Nephron (organoid): ENCODE measurements around the gene NECTIN2.
A peak's percentile ranks its signal among the peaks of the same experiment; 100 is the strongest.

ENCODE experiments used
- H3K27ac Mint-ChIP-seq, 3 experiments: 2 replicates each; pipeline ENCODE4 v1.8.0; 2020; ENCODE audit warnings: mixed read lengths in 3 of 3, mild to moderate bottlenecking in 2 of 3, moderate library complexity in 1 of 3
- H3K27me3 Mint-ChIP-seq: 2 replicates; pipeline ENCODE4 v1.8.0; 2021; ENCODE audit warnings: low read depth, mild to moderate bottlenecking, moderate library complexity, mixed read lengths
- H3K36me3 Mint-ChIP-seq: 2 replicates; pipeline ENCODE4 v1.8.0; 2020; ENCODE audit warnings: low read depth, mixed read lengths
- H3K4me1 Mint-ChIP-seq: 2 replicates; pipeline ENCODE4 v1.8.0; 2020; ENCODE audit warnings: mixed read lengths
- H3K4me3 Mint-ChIP-seq, 3 experiments: 2 replicates each; pipeline ENCODE4 v1.8.0; 2020; ENCODE audit warnings: mild to moderate bottlenecking in 3 of 3, mixed read lengths in 3 of 3, moderate library complexity in 2 of 3
- H3K9me3 Mint-ChIP-seq: 2 replicates; pipeline ENCODE4 v1.8.0; 2020; ENCODE audit warnings: mixed read lengths
- TF ChIP-seq, protein P1 (sequence below), 3 experiments: fragments of 200-600 bp; sonication (generic); IDR thresholded peaks; one replicate each; pipeline ENCODE4 v1.5.0; 2021; ENCODE audit warnings: antibody characterized with exemption in 3 of 3; ENCODE audit not compliant: unreplicated experiment in 3 of 3

The NECTIN2 gene

DNA sequence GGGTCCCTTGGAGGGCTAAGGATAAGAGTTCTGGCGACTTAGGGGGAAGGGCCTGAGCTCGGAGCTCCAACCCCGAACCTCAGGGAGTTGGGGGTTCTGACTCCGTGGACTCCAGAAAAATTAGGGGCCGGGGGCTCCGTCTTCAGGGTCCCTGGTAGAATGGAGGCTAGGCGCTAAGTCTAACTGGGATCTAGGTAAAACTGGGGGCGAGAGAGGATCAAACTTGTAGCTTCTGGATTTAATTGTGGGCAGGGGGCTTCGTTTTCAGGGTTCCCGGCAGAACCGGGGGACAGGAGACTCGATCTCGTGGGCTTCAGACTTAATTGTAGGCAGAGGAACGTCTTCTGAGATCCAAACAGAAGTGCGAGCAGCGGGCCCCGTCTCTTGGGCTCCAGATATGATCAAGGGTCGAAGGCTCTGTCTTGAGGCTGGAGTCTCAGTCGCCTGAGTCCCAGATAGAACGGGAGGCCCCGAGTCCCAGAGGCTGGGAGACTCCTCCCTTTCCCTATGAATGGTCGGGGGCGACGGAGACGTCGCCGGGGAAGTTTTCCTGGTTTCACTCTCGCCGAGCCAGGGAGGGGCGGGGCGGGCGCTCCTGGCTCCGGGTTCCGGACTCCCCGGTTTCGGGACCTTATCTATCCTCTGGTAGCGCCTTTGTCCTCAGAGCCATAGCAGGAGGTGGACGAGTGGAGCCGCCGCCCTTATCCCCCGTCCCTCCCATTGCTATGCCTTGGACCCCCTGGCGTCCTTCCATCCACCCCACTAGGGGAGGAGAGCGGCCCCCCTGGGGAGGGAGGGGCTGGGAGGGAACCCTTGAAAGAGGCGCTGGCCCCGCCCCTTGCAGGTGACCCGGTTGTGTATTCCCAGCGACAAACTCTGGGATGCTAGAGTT is 1.3 kb downstream of the NECTIN2 start:
- Mint-ChIP-seq H3K4me1 (peaks cover 33% of the 10 kb centered on the region), H3K4me3 (peak overlapping the region; percentile 91 to 99 (median 99)), H3K27ac (peak overlapping the region; percentile 53 to 99 (median 94)), H3K36me3 (peaks cover 1% of the 10 kb centered on the region), H3K9me3 (no peaks in the 10 kb centered on the region), H3K27me3 (no peaks in the 10 kb centered on the region)
- TF ChIP-seq, protein P1, sequence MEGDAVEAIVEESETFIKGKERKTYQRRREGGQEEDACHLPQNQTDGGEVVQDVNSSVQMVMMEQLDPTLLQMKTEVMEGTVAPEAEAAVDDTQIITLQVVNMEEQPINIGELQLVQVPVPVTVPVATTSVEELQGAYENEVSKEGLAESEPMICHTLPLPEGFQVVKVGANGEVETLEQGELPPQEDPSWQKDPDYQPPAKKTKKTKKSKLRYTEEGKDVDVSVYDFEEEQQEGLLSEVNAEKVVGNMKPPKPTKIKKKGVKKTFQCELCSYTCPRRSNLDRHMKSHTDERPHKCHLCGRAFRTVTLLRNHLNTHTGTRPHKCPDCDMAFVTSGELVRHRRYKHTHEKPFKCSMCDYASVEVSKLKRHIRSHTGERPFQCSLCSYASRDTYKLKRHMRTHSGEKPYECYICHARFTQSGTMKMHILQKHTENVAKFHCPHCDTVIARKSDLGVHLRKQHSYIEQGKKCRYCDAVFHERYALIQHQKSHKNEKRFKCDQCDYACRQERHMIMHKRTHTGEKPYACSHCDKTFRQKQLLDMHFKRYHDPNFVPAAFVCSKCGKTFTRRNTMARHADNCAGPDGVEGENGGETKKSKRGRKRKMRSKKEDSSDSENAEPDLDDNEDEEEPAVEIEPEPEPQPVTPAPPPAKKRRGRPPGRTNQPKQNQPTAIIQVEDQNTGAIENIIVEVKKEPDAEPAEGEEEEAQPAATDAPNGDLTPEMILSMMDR (IDR thresholded peaks at IDR 0.05; ENCODE audit: unreplicated experiment in 3 of 3), result no peak

DNA sequence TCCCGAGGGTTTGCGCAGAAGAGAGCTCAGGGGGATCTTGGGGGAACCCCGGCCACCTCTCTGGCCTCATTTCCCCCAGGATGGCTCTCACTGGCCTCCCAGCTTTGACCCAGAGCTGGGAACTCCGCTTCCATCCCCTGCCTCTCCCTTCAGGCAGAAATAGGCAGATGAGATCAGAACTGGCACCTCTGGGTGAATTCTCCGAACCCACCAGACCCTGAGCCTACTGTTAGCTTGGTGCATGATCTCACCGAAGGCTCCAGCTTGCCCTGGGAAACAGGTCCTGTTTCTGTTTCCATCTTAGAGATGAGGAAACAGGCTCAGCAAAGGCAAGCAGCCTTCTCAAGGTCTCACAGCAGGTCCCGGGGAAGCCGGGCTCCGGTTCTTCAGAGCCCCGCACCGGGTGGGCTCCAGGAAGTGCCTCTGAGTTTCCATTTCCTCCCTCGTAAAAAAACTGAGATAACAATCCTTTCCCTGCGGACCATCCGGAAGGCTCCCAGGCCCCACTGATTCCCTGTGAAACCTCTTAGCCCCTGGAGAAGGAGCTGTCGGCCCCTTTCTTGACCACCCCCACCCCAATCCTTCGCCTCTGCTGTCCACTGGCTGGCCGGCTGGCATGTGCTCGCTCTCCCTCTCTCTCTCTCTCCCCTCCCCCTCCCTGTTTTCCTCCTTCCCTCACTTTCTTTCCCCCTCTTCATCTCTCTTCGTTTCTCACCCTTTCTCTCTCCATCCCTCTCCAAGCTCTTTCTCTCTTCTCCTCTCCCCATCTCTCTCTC is 2.1 kb downstream of the NECTIN2 start:
- Mint-ChIP-seq H3K9me3 (no peaks in the 10 kb centered on the region), H3K4me1 (peaks cover 36% of the 10 kb centered on the region), H3K4me3 (peak overlapping the region; percentile 91 to 99 (median 99)), H3K36me3 (peaks cover 5% of the 10 kb centered on the region), H3K27me3 (no peaks in the 10 kb centered on the region), H3K27ac (peak overlapping the region; percentile 53 to 99 (median 94))
- TF ChIP-seq, protein P1 (IDR thresholded peaks at IDR 0.05; ENCODE audit: unreplicated experiment in 3 of 3), result no peak

DNA sequence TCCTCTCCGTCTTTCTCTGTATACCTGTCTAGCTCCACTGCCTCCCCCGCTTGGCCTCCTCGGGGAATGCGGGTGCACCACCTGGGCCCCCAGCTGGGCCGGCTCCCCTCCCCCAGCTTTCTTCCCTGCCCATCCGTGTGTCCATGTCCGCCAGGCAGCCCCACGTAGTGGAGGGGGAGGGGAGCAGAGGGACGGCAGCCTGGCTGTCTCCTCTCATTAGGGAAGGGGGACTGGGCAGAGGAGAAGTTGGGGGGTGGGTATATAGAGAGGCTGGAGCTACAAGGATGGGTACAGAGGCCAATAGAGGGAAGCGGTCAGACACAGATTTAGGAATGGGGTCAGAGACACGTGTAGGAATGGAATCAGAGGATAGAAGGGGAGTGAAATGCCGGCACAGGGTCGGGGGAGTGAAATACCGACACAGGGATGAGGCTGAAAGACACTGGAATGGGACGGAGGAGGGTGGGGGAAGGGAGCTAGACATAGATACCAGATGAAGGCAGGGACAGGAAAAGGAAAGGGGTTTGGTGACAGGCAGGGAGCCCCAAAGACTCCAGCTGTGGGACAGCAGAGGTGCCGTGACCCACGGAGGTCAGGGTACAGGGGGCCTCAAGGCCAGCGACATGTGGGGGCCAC is 2.8 kb downstream of the NECTIN2 start:
- Mint-ChIP-seq H3K27ac (peak overlapping the region; percentile 53 to 99 (median 94)), H3K36me3 (peaks cover 9% of the 10 kb centered on the region), H3K4me1 (peaks cover 36% of the 10 kb centered on the region), H3K27me3 (no peaks in the 10 kb centered on the region), H3K4me3 (peak overlapping the region; percentile 91 to 99 (median 99)), H3K9me3 (no peaks in the 10 kb centered on the region)
- TF ChIP-seq, protein P1 (IDR thresholded peaks at IDR 0.05; ENCODE audit: unreplicated experiment in 3 of 3), result no peak

DNA sequence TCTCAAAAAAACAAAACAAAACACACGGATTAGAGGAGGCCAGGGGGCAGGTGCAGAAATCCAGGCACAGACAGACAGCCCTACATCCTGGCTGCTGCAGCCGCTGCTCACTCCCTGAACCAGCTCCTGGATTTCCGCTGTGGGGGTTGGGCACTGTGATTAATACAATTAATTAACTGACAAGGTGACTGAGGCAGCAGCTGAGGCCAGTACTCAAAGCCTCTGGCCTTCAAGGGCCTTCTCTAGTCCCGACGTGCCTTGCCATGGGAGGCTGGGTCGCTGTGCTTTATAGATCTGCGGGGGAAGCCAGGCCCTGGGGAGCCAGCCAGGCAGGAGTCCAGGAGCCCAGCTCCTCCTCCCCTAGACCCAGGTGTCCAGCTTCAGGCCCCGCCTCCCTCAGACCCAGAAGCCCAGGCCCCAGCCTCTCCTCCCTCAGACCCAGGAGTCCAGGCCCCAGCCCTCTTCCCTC is 4.6 kb downstream of the NECTIN2 start:
- TF ChIP-seq, protein P1 (IDR thresholded peaks at IDR 0.05; ENCODE audit: unreplicated experiment in 3 of 3), result no peak
- Mint-ChIP-seq H3K27me3 (no peaks in the 10 kb centered on the region), H3K9me3 (no peaks in the 10 kb centered on the region), H3K36me3 (peaks cover 10% of the 10 kb centered on the region), H3K4me1 (peaks cover 31% of the 10 kb centered on the region), H3K27ac (peak overlapping the region; percentile 53 to 99 (median 94)), H3K4me3 (peak overlapping the region; percentile 44 to 99 (median 91))

DNA sequence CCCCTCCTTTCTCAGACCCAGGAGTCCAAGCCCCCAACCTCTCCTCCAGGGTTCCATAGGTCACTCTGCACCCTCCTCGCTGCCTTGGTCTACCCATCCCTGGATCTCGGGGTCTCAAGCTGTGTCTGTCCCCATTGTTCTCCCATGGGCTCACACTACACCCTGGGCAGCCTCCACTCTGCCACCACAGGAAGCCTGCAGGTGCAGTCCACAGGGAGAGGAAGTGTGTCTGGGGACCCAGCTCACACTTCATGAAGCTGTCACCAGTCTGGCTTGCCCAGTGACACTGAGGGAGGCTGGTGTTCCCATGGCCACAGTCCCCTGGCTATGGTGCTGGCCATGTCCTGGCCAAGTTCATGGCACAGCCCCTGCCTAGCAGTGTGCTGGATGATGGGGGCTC is 5.3 kb downstream of the NECTIN2 start:
- Mint-ChIP-seq H3K4me1 (peaks cover 36% of the 10 kb centered on the region), H3K9me3 (no peaks in the 10 kb centered on the region), H3K4me3 (peak overlapping the region in 1 of 3 experiments; percentile 58), H3K27ac (peak overlapping the region; percentile 25 to 58 (median 51)), H3K36me3 (peaks cover 14% of the 10 kb centered on the region), H3K27me3 (no peaks in the 10 kb centered on the region)
- TF ChIP-seq, protein P1 (IDR thresholded peaks at IDR 0.05; ENCODE audit: unreplicated experiment in 3 of 3), result no peak
